GM12878 (cell line): Measurements from ENCODE around the gene GSG1L. TPM values are rescaled to one million over a fixed set of nuclear protein-coding genes. Genes with fewer than 3 reads are reported as not detected.

Experiments
- ATAC-seq: fragments of 200-7000 bp; cut with Tn5 transposase; 3 replicates; pipeline ENCODE4 v1.9.1; 2020; ENCODE audit warnings: mild to moderate bottlenecking, moderate library complexity
- BruUV-seq: library from RNA; stranded (reverse); fragments of 400-500 nt; replicated peaks from 2 replicates; lab custom pipeline; 2021; lab: Mats Ljungman, UMichigan
- CTCF ChIA-PET: fragments of 300-600 bp; sonication (Branson Sonifier 250); formaldehyde crosslinking; extraction: SDS; loops from one replicate; lab custom pipeline; 2021; ENCODE audit warnings: inconsistent platforms; lab: Yijun Ruan, JAX
- POLR2A ChIA-PET: fragments of 350-600 bp; formaldehyde crosslinking; extraction: SDS; loops from one replicate; lab custom pipeline; 2021; ENCODE audit warnings: inconsistent platforms; lab: Charles Lee
- RAD21 ChIA-PET: fragments of 300-600 bp; sonication (Branson Sonifier 250); formaldehyde crosslinking; loops from one replicate; lab custom pipeline; 2023; ENCODE audit warnings: antibody characterized with exemption; ENCODE audit not compliant: unreplicated experiment; lab: Charles Lee
- SMC1A ChIA-PET: fragments of 300-600 bp; sonication (Branson Sonifier 250); formaldehyde crosslinking; loops from one replicate; lab custom pipeline; 2023; ENCODE audit not compliant: unreplicated experiment, uncharacterized antibody; lab: Charles Lee
- DNase-seq: peaks from one replicate; pipeline ENCODE4 v3.0.0-alpha.2; 2011; ENCODE audit warnings: low read depth, low spot score
- FAIRE-seq: peaks from 3 replicates; lab custom pipeline; 2011; peaks lifted over from hg19 to GRCh38; lab: Jason Lieb, UNC
- H2AFZ ChIP-seq: 2 replicates; pipeline ENCODE4 v1.6.0; 2011; ENCODE audit warnings: low read depth, low read length, control low read depth; ENCODE audit not compliant: control insufficient read depth
- H3K27ac ChIP-seq: 2 replicates; pipeline ENCODE4 v1.5.1; 2011; ENCODE audit warnings: control low read depth; ENCODE audit not compliant: control insufficient read depth, insufficient read depth
- H3K27me3 ChIP-seq, 2 experiments: replicated peaks in 1 of 2; 2 replicates each; pipeline versions ENCODE4 v1.6.0 to v1.6.1; 2011; ENCODE audit warnings: low read length in 1 of 2; ENCODE audit not compliant: control insufficient read depth in 2 of 2, insufficient read depth in 2 of 2
- H3K36me3 ChIP-seq, 2 experiments: 2 replicates each; pipeline ENCODE4 v1.5.1; 2011; ENCODE audit warnings: low read length in 1 of 2; ENCODE audit not compliant: control insufficient read depth in 2 of 2, insufficient read depth in 2 of 2
- H3K4me1 ChIP-seq: 2 replicates; pipeline ENCODE4 v1.6.1; 2011; ENCODE audit warnings: mild to moderate bottlenecking, low read length, moderate library complexity, mixed read lengths; ENCODE audit not compliant: control insufficient read depth, insufficient read depth
- H3K4me2 ChIP-seq: 2 replicates; pipeline ENCODE4 v1.6.0; 2011; ENCODE audit warnings: control low read depth; ENCODE audit not compliant: control insufficient read depth, insufficient read depth
- H3K4me3 ChIP-seq: fragments of 200-600 bp; sonication (generic); 2 replicates; pipeline ENCODE4 v1.5.1; 2016
- H3K79me2 ChIP-seq: 2 replicates; pipeline ENCODE4 v1.6.0; 2011; ENCODE audit warnings: low read length; ENCODE audit not compliant: control insufficient read depth, insufficient read depth
- H3K9ac ChIP-seq: 2 replicates; pipeline ENCODE4 v1.8.0; 2011; ENCODE audit warnings: low read length, control low read depth, mixed read lengths; ENCODE audit not compliant: control insufficient read depth, insufficient read depth
- H3K9me3 ChIP-seq: replicated peaks from 3 replicates; pipeline ENCODE4 v1.5.1; 2011; ENCODE audit warnings: mild to moderate bottlenecking, low read length; ENCODE audit not compliant: control insufficient read depth, insufficient read depth
- H4K20me1 ChIP-seq: 2 replicates; pipeline ENCODE4 v1.6.0; 2011; ENCODE audit not compliant: control insufficient read depth, insufficient read depth
- ATF7 ChIP-seq: fragments of 450-650 bp; IDR thresholded peaks from 2 replicates; pipeline ENCODE4 v1.6.1; 2016; ENCODE audit warnings: low read depth, mild to moderate bottlenecking
- BHLHE40 ChIP-seq, 2 experiments: fragments of 450-650 bp in 1 of 2; IDR thresholded peaks; 2 replicates each; pipeline ENCODE4 v1.6.1; 2011 to 2017; ENCODE audit warnings: low read depth in 2 of 2, borderline replicate concordance in 1 of 2, improper control_type of control experiment in 1 of 2, low read length in 1 of 2, mild to moderate bottlenecking in 1 of 2
- CBFB ChIP-seq: IDR thresholded peaks from 2 replicates; pipeline ENCODE4 v1.6.1; 2016; ENCODE audit warnings: antibody characterized with exemption, low read depth
- ELK1 ChIP-seq: IDR thresholded peaks from 2 replicates; pipeline ENCODE4 v1.6.1; 2012; ENCODE audit warnings: low read depth, low read length, improper control_type of control experiment
- FOXK2 ChIP-seq: fragments of 450-650 bp; IDR thresholded peaks from 2 replicates; pipeline ENCODE4 v1.6.1; 2017; ENCODE audit warnings: mild to moderate bottlenecking, moderate library complexity
- ZNF207 ChIP-seq: fragments of 450-650 bp; IDR thresholded peaks from 2 replicates; pipeline ENCODE4 v1.6.1; 2014; ENCODE audit warnings: antibody characterized with exemption, mild to moderate bottlenecking, borderline replicate concordance
- WGBS: methylation state at CpG from one replicate; pipeline ENCODE4 v1.1.6; 2016; ENCODE audit warnings: low lambda C conversion rate; ENCODE audit not compliant: insufficient replicate concordance, insufficient coverage; ENCODE audit errors: missing lambda C conversion rate; 5-methylcytosine and 5-hydroxymethylcytosine counted together
- in situ Hi-C: fragments of 300-500 bp; cut with MboI; formaldehyde crosslinking; loops from 9 replicates; pipeline ENCODE4 v1.14.3; 2018; ENCODE audit warnings: mixed read lengths
- intact Hi-C: fragments of 100-400 bp; cut with micrococcal nuclease; formaldehyde crosslinking; loops from one replicate; pipeline ENCODE4 v1.14.2; 2022; ENCODE audit not compliant: unreplicated experiment
- polyA plus RNA-seq, 11 experiments: library from polyadenylated mRNA; depleted of rRNA in 4 of 11; unstranded in 6 of 11; stranded (reverse) in 5 of 11; fragments of >200 nt; fragmentation: Nextera tagmentation in 4 of 11; fragmentation: Illumina TruSeq in 1 of 11; extraction: Ambion mirVana in 4 of 11; extraction: Trizol in 1 of 11; gene quantifications; 1 replicate in 1 of 11; 2 replicates in 10 of 11; pipeline versions ENCODE4 v1.2.1 to v1.2.3, GENCODE V29; 2011 to 2016; ENCODE audit warnings: inconsistent platforms in 2 of 11, missing spikeins in 2 of 11, low read depth in 1 of 11
- total RNA-seq, 4 experiments: library from RNA; depleted of rRNA in 3 of 4; stranded (reverse); fragments of >200 nt in 3 of 4; fragmentation: Illumina TruSeq in 1 of 4; extraction: Trizol in 1 of 4; gene quantifications; 2 replicates each; pipeline versions ENCODE4 v1.2.1 to v1.2.3, GENCODE V29; 2013 to 2021

The GSG1L gene
- total and polyA plus RNA-seq, 10 of the 15 experiments (the other 5 are each of a cell fraction or from before 2014, with no cell fraction given), result not detected

GRCh38 chr16:28057949-28058348 is 5.6 kb downstream of the GSG1L start:
- RAD21 ChIA-PET, result no interaction called here
- FAIRE-seq (no peak), DNase-seq (no peak), ATAC-seq (no peak)
- H3K4me1 ChIP-seq, result no peaks in the 10 kb centered on the region
- CTCF ChIA-PET, result no interaction called here
- no peak overlapping the region for H3K4me2 ChIP-seq
- BruUV-seq, result no TSS peak
- SMC1A ChIA-PET, result no interaction called here
- no peak for TF ChIP-seq ELK1
- no peak for TF ChIP-seq CBFB
- TF ChIP-seq ZNF207, result no peak
- H3K27ac ChIP-seq, result no peak overlapping the region
- H3K9ac ChIP-seq, result no peak overlapping the region
- intact Hi-C loops (no loop called here), in situ Hi-C loops (loop anchor here (25.0 kb wide), 1 partner anchor 421 kb away; no protein-coding TSS in a partner anchor)
- no peaks in the 10 kb centered on the region for H3K36me3 ChIP-seq
- peaks cover 3 to 6% of the 10 kb centered on the region in 2 experiments; a peak in 3 of 4 replicates for H3K27me3 ChIP-seq
- no peak overlapping the region for H2AFZ ChIP-seq
- no peak overlapping the region for H3K4me3 ChIP-seq
- 30% methylated on average over 8 of the region's 8 CpGs for WGBS
- POLR2A ChIA-PET, result interaction anchor here (0.5 kb wide), 1 partner anchor 96 kb away, joined by 3 read pairs; no protein-coding TSS in a partner anchor
- no peaks in the 10 kb centered on the region for H4K20me1 ChIP-seq
- no peaks in the 10 kb centered on the region for H3K79me2 ChIP-seq
- no peaks in the 10 kb centered on the region for H3K9me3 ChIP-seq

GRCh38 chr16:28053461-28053860 is 10.1 kb downstream of the GSG1L start:
- no peak for FAIRE-seq
- BruUV-seq, result no TSS peak

More at GRCh38 chr16:28053461-28053860, 10.1 kb downstream of the GSG1L start:
- H2AFZ ChIP-seq, result no peak overlapping the region
- 0 out of 4 replicates have a peak, but pooled peaks of 1 of the 2 experiments have one; percentile 9 for TF ChIP-seq BHLHE40 (IDR thresholded peaks at IDR 0.05; ENCODE audit: borderline replicate concordance in 1 of 2, low read depth in 2 of 2, low read length in 1 of 2)
- TF ChIP-seq ATF7, result no peak
- TF ChIP-seq FOXK2, result no peak
- TF ChIP-seq, all 136 proteins: peak for 1
- Histone ChIP-seq H4K20me1 (no peaks in the 10 kb centered on the region), H3K79me2 (no peaks in the 10 kb centered on the region), H3K9me3 (no peaks in the 10 kb centered on the region), H3K4me3 (no peak overlapping the region), H3K4me2 (no peak overlapping the region), H3K9ac (no peak overlapping the region), H3K27me3 (no peaks in the 10 kb centered on the region; a peak in 2 of 4 replicates), H3K4me1 (no peaks in the 10 kb centered on the region), H3K27ac (no peak overlapping the region), H3K36me3 (no peaks in the 10 kb centered on the region)
- in situ Hi-C loops (loop anchor here (25.0 kb wide), 1 partner anchor 416 kb away; no protein-coding TSS in a partner anchor), intact Hi-C loops (no loop called here)
- 14% methylated on average over 15 of the region's 15 CpGs for WGBS
- RAD21 ChIA-PET, result no interaction called here
- SMC1A ChIA-PET, result no interaction called here
- no peak for DNase-seq
- CTCF ChIA-PET, result no interaction called here
- POLR2A ChIA-PET, result no interaction called here
- no peak for ATAC-seq
